ENCODE measurements around the gene RND3.

DNA sequence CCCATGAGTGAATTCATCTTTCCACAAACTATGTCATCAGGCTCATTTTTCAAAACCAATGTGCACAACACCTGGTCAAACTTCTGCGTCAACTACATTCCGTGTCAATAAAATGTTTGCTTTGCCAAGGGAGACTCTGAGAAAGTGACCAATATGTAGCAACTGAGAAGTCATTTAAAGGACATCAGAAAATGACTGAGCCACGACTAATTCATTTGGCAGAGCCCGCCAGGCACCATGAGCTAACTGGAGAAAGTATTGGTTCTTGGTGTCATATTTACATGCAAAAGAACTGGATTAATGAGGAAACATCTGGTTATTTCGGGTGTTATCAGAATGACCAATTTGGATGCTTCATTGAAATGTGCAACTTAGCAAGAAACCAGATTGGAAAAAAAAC, 7.2 kb downstream of the RND3 start:
- TF ChIP-seq, protein P1, sequence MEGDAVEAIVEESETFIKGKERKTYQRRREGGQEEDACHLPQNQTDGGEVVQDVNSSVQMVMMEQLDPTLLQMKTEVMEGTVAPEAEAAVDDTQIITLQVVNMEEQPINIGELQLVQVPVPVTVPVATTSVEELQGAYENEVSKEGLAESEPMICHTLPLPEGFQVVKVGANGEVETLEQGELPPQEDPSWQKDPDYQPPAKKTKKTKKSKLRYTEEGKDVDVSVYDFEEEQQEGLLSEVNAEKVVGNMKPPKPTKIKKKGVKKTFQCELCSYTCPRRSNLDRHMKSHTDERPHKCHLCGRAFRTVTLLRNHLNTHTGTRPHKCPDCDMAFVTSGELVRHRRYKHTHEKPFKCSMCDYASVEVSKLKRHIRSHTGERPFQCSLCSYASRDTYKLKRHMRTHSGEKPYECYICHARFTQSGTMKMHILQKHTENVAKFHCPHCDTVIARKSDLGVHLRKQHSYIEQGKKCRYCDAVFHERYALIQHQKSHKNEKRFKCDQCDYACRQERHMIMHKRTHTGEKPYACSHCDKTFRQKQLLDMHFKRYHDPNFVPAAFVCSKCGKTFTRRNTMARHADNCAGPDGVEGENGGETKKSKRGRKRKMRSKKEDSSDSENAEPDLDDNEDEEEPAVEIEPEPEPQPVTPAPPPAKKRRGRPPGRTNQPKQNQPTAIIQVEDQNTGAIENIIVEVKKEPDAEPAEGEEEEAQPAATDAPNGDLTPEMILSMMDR (IDR thresholded peaks at IDR 0.05), result no peak
- TF ChIP-seq POLR2A (IDR thresholded peaks at IDR 0.05) (no peak), EP300 (IDR thresholded peaks at IDR 0.05) (no peak)

Data from ovary (tissue), 3 donors.